Naive B cell (primary cell): Measurements from ENCODE around the gene COL23A1. TPM values are rescaled to one million over a fixed set of nuclear protein-coding genes. Genes with fewer than 3 reads are reported as not detected.
"Not testable (repeated sequence)": the region's sequence is repeated elsewhere in the genome, so short reads cannot be mapped to it uniquely, and the experiment has no call there.

Experiments
- ATAC-seq, 2 donors: fragments of 150-1000 bp; cut with Tn5 transposase; 2 replicates each; pipeline ENCODE4 v1.10.0; 2021; ENCODE audit warnings: low read depth in 2 of 2, mild to moderate bottlenecking in 2 of 2, moderate library complexity in 2 of 2
- DNase-seq: peaks from one replicate; pipeline ENCODE4 v3.0.0; 2022
- H3K27ac Mint-ChIP-seq, 6 donors: one replicate each; pipeline ENCODE4 v1.8.0; 2020 to 2022; ENCODE audit warnings: mild to moderate bottlenecking in 6 of 6, mixed read lengths in 6 of 6, moderate library complexity in 5 of 6, inconsistent platforms in 2 of 6
- H3K27me3 Mint-ChIP-seq, 3 donors: one replicate each; pipeline ENCODE4 v1.8.0; 2021 to 2022; ENCODE audit warnings: mixed read lengths in 3 of 3, mild to moderate bottlenecking in 1 of 3
- H3K36me3 Mint-ChIP-seq, 2 donors: one replicate each; pipeline ENCODE4 v1.8.0; 2020 to 2022; ENCODE audit warnings: mixed read lengths in 2 of 2, inconsistent platforms in 1 of 2, mild to moderate bottlenecking in 1 of 2
- H3K4me1 Mint-ChIP-seq, 3 donors: one replicate each; pipeline ENCODE4 v1.8.0; 2020 to 2022; ENCODE audit warnings: mixed read lengths in 3 of 3, inconsistent platforms in 1 of 3, mild to moderate bottlenecking in 1 of 3, moderate library complexity in 1 of 3
- H3K4me3 Mint-ChIP-seq, 8 donors: one replicate each; pipeline ENCODE4 v1.8.0; 2020 to 2022; ENCODE audit warnings: mild to moderate bottlenecking in 8 of 8, mixed read lengths in 8 of 8, moderate library complexity in 8 of 8, inconsistent platforms in 2 of 8
- H3K9me3 Mint-ChIP-seq, 7 donors: one replicate each; pipeline ENCODE4 v1.8.0; 2020 to 2022; ENCODE audit warnings: mixed read lengths in 7 of 7, mild to moderate bottlenecking in 5 of 7, inconsistent platforms in 2 of 7, moderate library complexity in 1 of 7
- polyA plus RNA-seq, 6 donors: library from polyadenylated mRNA; unstranded; fragments of 300-500 nt; fragmentation: Illumina TruSeq; gene quantifications; one replicate each; pipeline ENCODE4 v1.2.3, GENCODE V29; 2021; ENCODE audit warnings: low read depth in 6 of 6

Gene COL23A1
- polyA plus RNA-seq, 6 donors from 2014 or later: 0.16 TPM; not detected in 5

DNA sequence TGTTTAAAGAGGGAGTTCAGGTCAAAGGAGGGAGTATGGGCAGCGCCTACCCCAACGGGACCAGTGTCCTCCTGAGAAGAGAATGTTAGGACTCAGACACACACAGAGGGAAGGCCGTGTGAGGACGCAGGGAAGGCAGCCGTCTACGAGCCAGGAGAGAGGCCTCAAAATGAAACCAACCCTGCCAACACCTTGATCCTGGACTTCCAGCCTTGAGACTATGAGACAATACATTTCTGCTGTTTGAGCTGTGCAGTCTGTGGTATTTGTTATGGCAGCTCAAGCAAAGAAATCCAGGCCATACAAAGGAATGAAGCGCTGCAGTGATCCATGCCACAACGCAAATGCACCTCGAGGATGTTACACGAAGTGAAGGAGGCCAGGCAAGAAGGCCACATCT, 97.9 kb downstream of the COL23A1 start:
- Mint-ChIP-seq H3K27ac (no peak overlapping the region), H3K36me3 (no peaks in the 10 kb centered on the region), H3K9me3 (peaks cover 0 to 5% (median 2%) of the 10 kb centered on the region in 7 donors), H3K4me1 (no peaks in the 10 kb centered on the region), H3K27me3 (peaks cover 8 to 28% (median 17%) of the 10 kb centered on the region in 3 donors), H3K4me3 (no peak overlapping the region)
- no peak for DNase-seq
- no peak for ATAC-seq

DNA sequence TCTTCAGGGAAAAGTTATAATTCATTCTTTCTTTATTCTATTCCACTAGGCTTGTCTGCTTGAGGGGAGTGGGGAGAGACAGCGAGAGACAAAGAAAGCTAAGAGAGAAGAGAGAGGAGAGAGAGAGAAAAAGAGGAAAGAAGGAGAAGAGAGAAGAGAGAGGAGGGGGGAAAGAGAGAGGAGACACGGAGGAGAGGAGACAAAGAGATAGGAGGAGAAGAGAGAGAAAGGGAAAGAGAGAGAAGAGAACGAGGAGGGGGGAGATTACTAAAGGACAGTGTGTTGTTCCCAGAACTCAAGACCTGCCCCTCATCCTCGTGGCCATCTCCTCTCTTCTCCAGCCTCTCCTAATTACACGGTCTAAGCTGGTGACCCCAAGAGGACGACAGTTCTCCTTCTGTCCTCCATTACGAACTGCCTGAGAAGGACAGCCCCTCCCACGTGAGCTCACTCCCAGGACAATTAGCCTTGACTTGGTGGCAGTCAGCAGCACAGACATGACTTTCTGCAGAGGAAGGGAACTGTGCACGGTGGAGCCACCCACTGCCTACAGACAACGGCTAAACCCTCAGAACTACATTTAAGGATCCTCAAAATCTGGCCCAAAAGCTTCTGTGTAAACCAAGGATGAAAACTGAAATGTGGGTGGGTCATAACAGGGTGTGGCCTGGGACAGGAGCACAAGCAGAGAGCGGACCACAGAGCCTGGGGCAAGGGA, 99.1 kb downstream of the COL23A1 start:
- peaks cover 12 to 34% (median 23%) of the 10 kb centered on the region in 3 donors for H3K27me3 Mint-ChIP-seq

DNA sequence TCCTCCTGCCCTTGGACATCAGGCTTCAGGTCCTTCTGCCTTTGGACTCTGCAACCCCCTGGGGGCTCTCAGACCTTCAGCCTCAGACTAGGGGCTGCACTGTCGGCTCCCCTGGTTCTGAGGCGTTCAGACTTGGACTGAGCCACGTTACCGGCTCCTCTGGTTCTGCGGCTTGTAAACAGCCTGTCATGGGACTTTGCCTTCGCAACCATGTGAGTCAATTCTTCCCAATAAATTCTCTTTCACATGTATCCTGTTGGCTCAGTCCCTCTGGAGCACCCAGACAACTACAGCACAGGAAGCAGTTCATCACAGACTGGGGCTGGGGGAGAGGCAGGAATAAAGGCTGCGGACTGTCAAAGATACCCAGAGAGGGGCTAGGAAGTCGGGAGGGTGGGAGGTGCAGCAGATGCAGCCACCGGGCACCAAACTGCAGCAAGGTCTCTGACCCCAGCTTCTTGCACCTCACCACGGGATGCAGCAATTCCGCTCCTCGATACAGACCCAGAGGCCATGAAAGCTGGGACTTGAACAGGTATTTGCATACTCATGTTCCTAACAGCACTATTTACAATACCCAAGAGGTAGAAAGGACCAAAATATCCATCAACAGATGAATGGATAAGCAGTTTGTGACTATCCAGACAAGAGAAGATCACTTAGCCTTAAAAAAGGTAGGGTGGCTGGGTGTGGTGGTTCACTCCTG, 100.8 kb downstream of the COL23A1 start:
- Mint-ChIP-seq H3K9me3 (peaks cover 0 to 5% (median 2%) of the 10 kb centered on the region in 7 donors), H3K4me3 (no peak overlapping the region), H3K4me1 (no peaks in the 10 kb centered on the region), H3K27ac (no peak overlapping the region), H3K27me3 (peaks cover 15 to 38% (median 26%) of the 10 kb centered on the region in 3 donors), H3K36me3 (no peaks in the 10 kb centered on the region)
- ATAC-seq (no peak), DNase-seq (no peak)

More for the DNA sequence above, 99.1 kb downstream of the COL23A1 start:
- Mint-ChIP-seq H3K36me3 (no peaks in the 10 kb centered on the region), H3K9me3 (peaks cover 0 to 5% (median 2%) of the 10 kb centered on the region in 7 donors), H3K4me1 (no peaks in the 10 kb centered on the region), H3K27ac (no peak overlapping the region), H3K4me3 (no peak overlapping the region)
- ATAC-seq (no peak), DNase-seq (no peak)

- ATAC-seq: no peak
- Mint-ChIP-seq H3K4me1 (peaks cover 0 to 3% (median 1%) of the 10 kb centered on the region in 3 donors), H3K27ac (peak overlapping the region in 1 of 6 donors; percentile 52), H3K4me3 (no peak overlapping the region), H3K27me3 (peaks cover 15 to 38% (median 26%) of the 10 kb centered on the region in 3 donors), H3K36me3 (no peaks in the 10 kb centered on the region), H3K9me3 (peaks cover 0 to 4% (median 2%) of the 10 kb centered on the region in 7 donors)
- no peak for DNase-seq
Observed at GRCh38 chr5:178488696-178489095, 101.5 kb downstream of the COL23A1 start.

DNA sequence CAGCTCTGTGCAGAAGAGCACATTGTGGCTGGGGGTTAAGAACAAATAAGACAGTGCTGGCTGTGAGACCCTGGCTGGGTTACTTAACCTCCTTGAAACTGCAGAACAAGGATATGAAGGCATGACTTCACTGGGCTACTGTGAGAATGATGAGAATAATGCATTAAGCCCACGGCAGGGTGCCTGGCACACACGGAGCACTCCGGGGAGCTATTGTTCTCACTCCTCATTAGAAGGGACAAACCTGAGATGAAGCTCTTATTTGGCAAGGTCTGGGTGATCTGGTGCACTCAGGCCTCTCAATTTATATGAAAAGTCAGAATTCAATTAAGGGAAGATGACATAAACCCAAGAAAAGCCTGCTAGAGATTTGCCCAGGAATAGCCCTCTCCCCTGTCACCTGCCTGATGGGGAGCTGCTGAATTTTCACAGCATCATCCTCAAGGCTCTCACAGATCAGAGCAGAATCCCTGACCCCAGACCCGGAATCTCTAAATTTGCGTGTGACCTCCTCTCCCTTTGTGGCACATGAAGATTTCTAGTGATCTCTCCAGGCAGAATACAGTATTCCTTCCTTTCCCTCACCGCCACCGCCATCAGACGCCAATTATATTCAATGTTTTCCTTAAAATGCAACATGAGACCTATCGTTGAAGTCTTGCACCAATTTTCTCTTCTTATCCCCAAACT, 102.1 kb downstream of the COL23A1 start:
- no peaks in the 10 kb centered on the region for H3K36me3 Mint-ChIP-seq
- H3K4me3 Mint-ChIP-seq: no peak overlapping the region
- peaks cover 0 to 6% (median 5%) of the 10 kb centered on the region in 3 donors for H3K4me1 Mint-ChIP-seq
- no peak overlapping the region for H3K27ac Mint-ChIP-seq
- no peak for ATAC-seq
- H3K9me3 Mint-ChIP-seq: peaks cover 0 to 7% (median 2%) of the 10 kb centered on the region in 7 donors
- H3K27me3 Mint-ChIP-seq: peaks cover 15 to 38% (median 26%) of the 10 kb centered on the region in 3 donors
- no peak for DNase-seq

- not testable (repeated sequence) for H3K36me3 Mint-ChIP-seq, H3K27ac Mint-ChIP-seq, ATAC-seq, H3K4me1 Mint-ChIP-seq, DNase-seq, H3K4me3 Mint-ChIP-seq
- peaks cover 15 to 38% (median 26%) of the 10 kb centered on the region in 3 donors for H3K27me3 Mint-ChIP-seq
- H3K9me3 Mint-ChIP-seq: peaks cover 0 to 11% (median 0%) of the 10 kb centered on the region in 7 donors
Observed at GRCh38 chr5:178486878-178487512, 103.2 kb downstream of the COL23A1 start.

GRCh38 chr5:178486239-178486641, 104.0 kb downstream of the COL23A1 start:
- no peak for ATAC-seq

GRCh38 chr5:178483620-178484019, 106.6 kb downstream of the COL23A1 start:
- H3K4me3 Mint-ChIP-seq: peak overlapping the region in 4 of 8 donors; percentile 17 to 62 (median 41)
- no peaks in the 10 kb centered on the region for H3K36me3 Mint-ChIP-seq
- peaks cover 11 to 22% (median 16%) of the 10 kb centered on the region in 3 donors for H3K27me3 Mint-ChIP-seq
- H3K27ac Mint-ChIP-seq: no peak overlapping the region
- peaks cover 0 to 6% (median 5%) of the 10 kb centered on the region in 3 donors for H3K4me1 Mint-ChIP-seq
- ATAC-seq (peak; percentile 67 to 79), DNase-seq (peak; percentile 1)
- H3K9me3 Mint-ChIP-seq: peaks cover 0 to 9% (median 0%) of the 10 kb centered on the region in 7 donors

More at GRCh38 chr5:178486239-178486641, 104.0 kb downstream of the COL23A1 start:
- peaks cover 0 to 12% (median 0%) of the 10 kb centered on the region in 7 donors for H3K9me3 Mint-ChIP-seq
- peaks cover 15 to 37% (median 26%) of the 10 kb centered on the region in 3 donors for H3K27me3 Mint-ChIP-seq
- no peak overlapping the region for H3K4me3 Mint-ChIP-seq
- no peaks in the 10 kb centered on the region for H3K36me3 Mint-ChIP-seq
- no peak overlapping the region for H3K27ac Mint-ChIP-seq
- peaks cover 0 to 6% (median 5%) of the 10 kb centered on the region in 3 donors for H3K4me1 Mint-ChIP-seq
- DNase-seq: no peak

GRCh38 chr5:178479261-178479660, 110.9 kb downstream of the COL23A1 start:
- no peak overlapping the region for H3K4me3 Mint-ChIP-seq
- H3K36me3 Mint-ChIP-seq: no peaks in the 10 kb centered on the region
- ATAC-seq (no peak), DNase-seq (no peak)
- peaks cover 5 to 33% (median 13%) of the 10 kb centered on the region in 3 donors for H3K27me3 Mint-ChIP-seq
- peaks cover 0 to 15% (median 2%) of the 10 kb centered on the region in 7 donors for H3K9me3 Mint-ChIP-seq
- H3K4me1 Mint-ChIP-seq: peaks cover 0 to 6% (median 5%) of the 10 kb centered on the region in 3 donors
- H3K27ac Mint-ChIP-seq: no peak overlapping the region

- peaks cover 0 to under 1% (median 0%) of the 10 kb centered on the region in 3 donors for H3K4me1 Mint-ChIP-seq
- no peak overlapping the region for H3K27ac Mint-ChIP-seq
- ATAC-seq (no peak), DNase-seq (no peak)
- H3K4me3 Mint-ChIP-seq: no peak overlapping the region
- H3K36me3 Mint-ChIP-seq: no peaks in the 10 kb centered on the region
- H3K9me3 Mint-ChIP-seq: peaks cover 0 to 15% (median 1%) of the 10 kb centered on the region in 7 donors
- peaks cover 5 to 33% (median 13%) of the 10 kb centered on the region in 3 donors for H3K27me3 Mint-ChIP-seq
Observed at GRCh38 chr5:178478370-178478769, 111.8 kb downstream of the COL23A1 start.

GRCh38 chr5:178477802-178478201, 112.4 kb downstream of the COL23A1 start:
- Mint-ChIP-seq H3K27me3 (peaks cover 5 to 33% (median 13%) of the 10 kb centered on the region in 3 donors), H3K27ac (no peak overlapping the region)
- ATAC-seq: no peak

DNA sequence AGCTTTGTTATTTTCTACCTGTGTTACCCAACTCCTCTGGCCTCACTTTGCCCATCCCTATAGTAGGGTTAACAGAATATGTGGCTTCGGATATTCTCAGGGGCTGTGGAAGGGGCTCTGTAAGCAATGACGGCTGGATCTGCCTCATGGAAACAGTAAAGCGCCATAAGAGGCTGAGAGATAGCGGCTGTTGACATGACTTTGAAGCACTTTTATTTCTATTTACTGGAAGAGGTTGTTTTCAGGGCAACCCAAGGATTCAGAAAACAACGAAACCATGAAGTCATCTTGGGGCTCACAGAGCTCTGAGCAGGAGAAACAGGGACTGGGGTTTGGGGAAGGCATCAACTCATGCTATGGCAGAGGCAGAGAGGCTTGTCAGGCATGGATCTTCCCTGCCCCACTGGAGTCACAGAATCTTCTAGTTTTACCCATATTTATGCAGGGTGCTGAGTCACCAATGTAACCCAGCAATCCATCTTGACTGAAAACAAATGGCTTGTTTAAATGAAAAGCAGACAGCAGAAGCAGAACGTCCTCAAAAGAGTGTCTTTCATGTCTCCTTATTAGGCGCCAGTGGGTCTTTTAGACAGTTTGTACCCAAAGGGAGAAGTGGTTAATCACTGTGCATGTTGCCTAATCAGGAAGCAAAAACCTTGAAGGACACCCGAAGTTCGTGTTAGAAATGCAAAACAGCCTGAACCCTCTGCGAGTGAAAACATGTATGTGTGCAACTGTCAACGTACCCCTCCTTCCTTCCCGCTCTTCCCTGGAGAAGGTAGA, 113.0 kb downstream of the COL23A1 start:
- Mint-ChIP-seq H3K36me3 (no peaks in the 10 kb centered on the region), H3K4me1 (no peaks in the 10 kb centered on the region), H3K27ac (no peak overlapping the region), H3K9me3 (peaks cover 0 to 15% (median 1%) of the 10 kb centered on the region in 7 donors), H3K27me3 (peaks cover 5 to 33% (median 13%) of the 10 kb centered on the region in 3 donors), H3K4me3 (no peak overlapping the region)
- DNase-seq (no peak), ATAC-seq (no peak)

More at GRCh38 chr5:178477802-178478201, 112.4 kb downstream of the COL23A1 start:
- no peaks in the 10 kb centered on the region for H3K36me3 Mint-ChIP-seq
- H3K9me3 Mint-ChIP-seq: peaks cover 0 to 15% (median 1%) of the 10 kb centered on the region in 7 donors
- H3K4me3 Mint-ChIP-seq: no peak overlapping the region
- no peaks in the 10 kb centered on the region for H3K4me1 Mint-ChIP-seq
- DNase-seq: no peak
